Measurements from ENCODE around the gene NBEA.

- TF ChIP-seq YY1 (IDR thresholded peaks at IDR 0.05; ENCODE audit: insufficient read depth, insufficient read length) (no peak), ZNF274 (IDR thresholded peaks at IDR 0.05; ENCODE audit: low read depth, low read length) (no peak), SUZ12 (IDR thresholded peaks at IDR 0.05; ENCODE audit: extremely low read depth, insufficient read depth, insufficient read length) (no peak)
Measured at GRCh38 chr13:35354882-35355281, 412.8 kb downstream of the NBEA start.

All from NT2/D1 (cell line).